ENCODE results near the gene BCL11A. TPM values are rescaled to one million over a fixed set of nuclear protein-coding genes. Genes with fewer than 3 reads are reported as not detected.

Gene BCL11A
- total RNA-seq, 1 donor from 2014 or later: 30.9 TPM

DNA sequence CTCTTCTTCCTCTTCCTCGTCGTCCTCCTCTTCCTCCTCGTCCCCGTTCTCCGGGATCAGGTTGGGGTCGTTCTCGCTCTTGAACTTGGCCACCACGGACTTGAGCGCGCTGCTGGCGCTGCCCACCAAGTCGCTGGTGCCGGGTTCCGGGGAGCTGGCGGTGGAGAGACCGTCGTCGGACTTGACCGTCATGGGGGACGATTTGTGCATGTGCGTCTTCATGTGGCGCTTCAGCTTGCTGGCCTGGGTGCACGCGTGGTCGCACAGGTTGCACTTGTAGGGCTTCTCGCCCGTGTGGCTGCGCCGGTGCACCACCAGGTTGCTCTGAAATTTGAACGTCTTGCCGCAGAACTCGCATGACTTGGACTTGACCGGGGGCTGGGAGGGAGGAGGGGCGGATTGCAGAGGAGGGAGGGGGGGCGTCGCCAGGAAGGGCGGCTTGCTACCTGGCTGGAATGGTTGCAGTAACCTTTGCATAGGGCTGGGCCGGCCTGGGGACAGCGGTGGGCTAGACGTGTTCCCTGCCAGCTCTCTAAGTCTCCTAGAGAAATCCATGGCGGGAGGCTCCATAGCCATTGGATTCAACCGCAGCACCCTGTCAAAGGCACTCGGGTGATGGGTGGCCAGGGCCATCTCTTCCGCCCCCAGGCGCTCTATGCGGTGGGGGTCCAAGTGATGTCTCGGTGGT, 91.9 kb downstream of the BCL11A start:
- DNase-seq: no peak

DNA sequence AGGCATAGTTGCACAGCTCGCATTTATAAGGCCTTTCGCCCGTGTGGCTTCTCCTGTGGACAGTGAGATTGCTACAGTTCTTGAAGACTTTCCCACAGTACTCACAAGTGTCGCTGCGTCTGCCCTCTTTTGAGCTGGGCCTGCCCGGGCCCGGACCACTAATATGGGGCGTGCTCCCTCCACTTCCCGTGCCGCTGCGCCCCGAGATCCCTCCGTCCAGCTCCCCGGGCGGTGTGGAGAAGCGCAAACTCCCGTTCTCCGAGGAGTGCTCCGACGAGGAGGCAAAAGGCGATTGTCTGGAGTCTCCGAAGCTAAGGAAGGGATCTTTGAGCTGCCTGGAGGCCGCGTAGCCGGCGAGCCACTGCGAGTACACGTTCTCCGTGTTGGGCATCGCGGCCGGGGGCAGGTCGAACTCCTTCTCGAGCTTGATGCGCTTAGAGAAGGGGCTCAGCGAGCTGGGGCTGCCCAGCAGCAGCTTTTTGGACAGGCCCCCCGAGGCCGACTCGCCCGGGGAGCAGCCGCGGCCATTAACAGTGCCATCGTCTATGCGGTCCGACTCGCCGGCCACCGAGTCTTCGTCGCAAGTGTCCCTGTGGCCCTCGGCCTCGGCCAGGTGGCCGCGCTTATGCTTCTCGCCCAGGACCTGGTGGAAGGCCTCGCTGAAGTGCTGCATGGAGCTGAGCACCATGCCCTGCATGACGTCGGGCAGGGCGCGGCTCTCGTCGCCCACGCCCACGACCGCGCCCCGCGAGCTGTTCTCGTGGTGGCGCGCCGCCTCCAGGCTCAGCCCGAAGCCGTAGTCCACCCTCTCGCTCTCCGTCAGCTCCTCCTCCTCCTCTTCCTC, 92.7 kb downstream of the BCL11A start:
- DNase-seq: no peak

DNA sequence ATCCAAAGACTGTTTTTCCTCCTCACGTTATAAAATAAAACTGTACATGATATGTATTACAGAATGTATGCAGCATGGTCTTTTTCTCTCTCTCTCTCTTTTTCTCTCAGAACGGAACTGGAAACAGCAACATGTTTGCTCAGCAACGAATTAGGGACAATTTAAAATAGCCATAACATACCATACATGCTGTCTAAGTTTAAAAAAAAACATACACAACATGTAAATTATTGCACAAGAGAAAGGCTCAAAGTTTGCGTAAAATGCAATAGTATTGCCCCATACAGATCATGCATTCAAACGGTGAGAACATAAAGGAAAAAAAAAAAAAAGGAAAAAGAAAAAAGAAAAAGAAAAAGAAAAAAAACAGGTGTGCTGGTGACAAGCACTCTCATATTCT, 93.6 kb downstream of the BCL11A start:
- DNase-seq: no peak

DNA sequence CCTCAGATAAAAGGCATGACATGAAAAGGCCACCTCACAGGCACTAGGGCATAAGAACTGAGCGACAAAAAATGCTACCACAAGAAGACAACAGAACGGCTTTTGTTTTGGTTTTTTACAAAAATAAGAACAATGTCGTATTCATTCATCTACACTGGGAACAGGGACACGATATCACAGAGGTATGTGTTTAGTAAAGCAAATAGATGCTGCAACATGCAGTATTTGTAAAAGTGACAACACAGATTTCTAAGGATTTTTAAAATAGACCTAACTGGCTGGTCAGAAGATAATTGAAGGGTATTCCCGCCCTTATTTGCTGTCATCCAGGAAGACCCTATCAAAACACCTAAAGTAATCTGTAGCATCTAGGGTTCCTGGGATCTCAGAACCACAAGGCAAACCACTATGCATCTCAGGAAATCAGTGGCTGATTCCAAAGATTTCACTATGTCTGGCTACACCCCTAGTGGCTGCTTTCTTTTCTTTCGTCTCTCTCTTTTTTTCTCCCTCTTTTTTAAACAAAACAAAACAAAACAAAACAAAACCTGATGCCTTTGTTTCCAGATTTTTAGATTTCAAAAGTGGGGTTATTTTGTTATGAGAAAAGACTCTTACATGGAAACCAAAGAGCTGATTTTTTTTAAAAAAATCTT, 97.2 kb downstream of the BCL11A start:
- DNase-seq: no peak

DNA sequence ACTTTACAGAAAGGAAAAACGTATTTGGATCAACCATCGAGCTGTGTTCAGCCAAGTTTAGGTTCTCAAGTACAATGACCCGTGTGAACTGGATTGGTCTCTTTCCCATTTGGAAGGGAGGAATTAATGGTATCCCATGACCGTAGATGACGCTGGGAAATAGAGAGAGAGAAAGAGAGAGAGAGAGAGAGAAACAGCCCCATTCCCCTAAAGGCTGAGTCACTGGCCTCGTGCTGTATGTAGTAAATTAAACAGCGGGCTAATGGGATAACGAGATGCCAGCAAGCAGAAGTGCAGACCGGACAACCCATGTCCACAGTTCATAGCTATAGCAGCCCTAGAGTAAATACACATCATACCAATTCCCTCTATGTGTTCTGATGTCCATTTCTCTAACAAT, 99.6 kb downstream of the BCL11A start:
- DNase-seq: no peak

DNA sequence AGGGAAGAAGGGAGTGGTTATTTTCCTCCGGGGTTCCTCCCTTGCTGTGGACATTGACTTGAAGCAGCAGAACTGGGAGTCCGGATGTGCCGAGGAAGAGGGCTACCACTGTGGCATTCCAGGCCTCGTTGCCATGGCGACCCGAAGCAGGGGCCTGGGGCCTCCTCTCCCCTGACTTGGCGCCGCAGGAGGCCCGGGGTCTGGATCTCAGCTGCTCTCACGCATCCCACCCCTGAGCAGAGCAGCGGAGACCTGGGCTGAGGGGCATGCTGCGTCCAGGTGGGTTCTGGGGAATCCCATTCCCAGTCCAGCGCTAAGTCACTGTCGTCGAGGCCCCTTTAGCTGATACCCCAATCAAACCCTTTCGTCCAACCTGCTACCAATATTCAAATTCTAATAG, 100.2 kb downstream of the BCL11A start:
- no peak for DNase-seq

DNA sequence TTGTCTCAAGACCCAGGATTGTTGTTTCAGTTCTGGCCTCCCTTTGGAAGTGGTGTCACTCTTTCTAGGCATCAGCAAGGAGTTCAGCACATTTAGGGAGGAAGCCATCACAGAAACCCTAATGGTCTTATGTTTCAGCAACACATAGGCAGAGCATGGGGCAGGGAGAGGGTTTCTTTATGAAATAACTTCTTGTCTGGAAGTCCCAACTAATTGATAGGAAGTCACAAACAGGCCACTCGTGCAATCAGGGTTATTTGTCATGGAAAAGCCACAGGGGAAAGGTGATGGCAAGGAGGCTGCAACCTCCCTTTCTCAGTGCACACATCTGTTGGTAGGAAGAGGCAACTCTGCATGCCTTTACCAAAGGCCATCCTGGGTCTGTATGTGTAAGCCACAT, 103.0 kb downstream of the BCL11A start:
- DNase-seq: no peak

DNA sequence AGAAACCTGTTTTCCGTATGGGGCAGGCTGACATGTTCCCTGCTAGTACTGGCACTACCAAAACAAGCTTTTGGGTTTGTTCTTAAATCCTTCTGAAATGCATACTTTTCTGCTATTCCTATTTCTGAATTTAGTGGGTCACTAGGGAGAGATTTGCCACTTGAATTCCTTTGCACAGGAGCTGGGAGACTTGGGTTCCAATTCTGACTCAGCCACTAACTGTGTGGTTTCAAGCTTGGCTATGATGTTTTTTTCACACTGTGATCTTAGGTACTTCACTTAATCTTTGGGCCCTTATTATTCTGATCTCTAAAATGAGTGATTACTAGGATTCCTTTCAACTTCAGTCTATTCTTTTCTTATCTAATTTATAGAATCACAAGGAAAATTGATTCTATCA, 105.5 kb downstream of the BCL11A start:
- no peak for DNase-seq

DNA sequence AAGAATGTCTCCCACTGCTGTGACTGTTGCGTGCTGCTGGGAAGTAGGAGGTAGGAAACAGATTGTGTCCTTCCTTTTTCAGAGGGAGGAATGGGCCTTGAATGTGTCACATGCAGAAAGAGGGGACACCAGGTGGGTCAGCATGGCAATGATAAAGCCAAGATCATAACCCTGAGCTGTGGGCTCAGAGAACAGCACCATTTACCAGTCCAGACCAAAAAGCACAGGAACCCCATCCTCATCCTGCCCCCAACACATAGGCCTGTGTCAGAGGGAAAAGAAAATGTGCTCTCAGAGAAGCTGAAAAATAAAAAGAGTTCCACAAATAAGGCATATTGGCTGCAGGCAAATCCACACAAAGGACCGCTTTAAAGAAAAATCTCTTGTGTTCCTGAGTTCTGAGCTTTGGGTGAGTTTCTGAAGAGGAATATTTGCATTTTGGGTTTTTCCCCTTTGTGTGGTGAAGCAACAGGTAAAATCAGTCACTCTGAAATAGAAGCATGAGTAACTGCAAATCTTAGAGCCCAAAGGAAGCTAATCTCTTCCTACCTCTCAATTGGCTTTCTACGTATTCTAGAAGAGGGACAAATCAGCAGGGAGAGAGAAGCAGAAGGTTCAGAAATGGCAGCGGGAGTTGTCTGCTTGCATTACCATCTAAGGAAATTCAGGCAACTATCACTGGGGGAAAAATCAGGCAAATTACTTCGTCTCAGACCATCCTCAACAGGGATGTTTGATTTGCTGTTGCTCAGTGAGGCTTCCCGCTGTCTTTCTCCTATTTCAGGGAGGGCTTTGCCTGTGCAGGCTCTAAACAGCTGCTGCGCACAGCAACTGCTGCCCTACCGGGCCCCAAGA, 106.8 kb downstream of the BCL11A start:
- DNase-seq: no peak

DNA sequence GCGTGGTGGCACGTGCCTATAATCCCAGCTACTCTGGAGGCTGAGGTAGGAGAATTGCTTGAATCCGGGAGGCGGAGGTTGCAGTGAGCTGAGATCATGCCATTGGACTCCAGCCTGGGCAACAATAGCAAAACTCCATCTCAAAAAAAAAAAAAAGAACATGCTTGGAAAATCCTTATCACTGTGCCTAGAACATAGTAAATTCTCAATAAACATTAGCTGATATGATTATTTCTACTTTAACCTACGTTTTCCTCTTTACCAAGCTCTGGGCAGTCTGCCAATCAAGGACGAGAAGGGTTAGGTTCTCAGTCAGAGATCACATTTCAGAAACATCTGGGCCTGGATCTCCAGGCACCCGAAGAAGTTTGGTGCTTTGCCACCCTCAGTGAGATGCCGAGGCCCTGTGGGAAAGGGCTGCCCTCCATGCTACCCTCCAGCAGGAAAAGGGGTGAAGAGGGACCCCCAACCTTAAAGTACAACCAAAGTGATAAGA, 107.7 kb downstream of the BCL11A start:
- DNase-seq: no peak

DNA sequence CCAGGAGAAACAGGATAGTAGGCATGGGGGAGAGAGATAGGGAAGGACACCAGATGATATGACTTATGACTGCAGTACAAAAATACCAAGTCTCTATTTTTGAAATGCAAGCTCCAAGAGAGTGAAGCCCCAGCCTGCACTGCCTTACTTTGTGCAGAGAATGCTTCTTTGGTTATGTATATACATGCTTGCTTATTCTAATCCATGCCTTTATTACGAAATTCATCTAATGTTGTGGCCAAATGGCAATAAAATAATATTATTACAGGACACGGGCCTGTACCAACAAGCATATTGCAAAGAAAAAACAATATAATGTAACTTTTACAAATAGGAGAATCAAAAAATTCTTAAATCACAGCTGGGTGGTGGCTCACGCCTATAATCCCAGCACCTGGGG, 110.8 kb downstream of the BCL11A start:
- no peak for DNase-seq

DNA sequence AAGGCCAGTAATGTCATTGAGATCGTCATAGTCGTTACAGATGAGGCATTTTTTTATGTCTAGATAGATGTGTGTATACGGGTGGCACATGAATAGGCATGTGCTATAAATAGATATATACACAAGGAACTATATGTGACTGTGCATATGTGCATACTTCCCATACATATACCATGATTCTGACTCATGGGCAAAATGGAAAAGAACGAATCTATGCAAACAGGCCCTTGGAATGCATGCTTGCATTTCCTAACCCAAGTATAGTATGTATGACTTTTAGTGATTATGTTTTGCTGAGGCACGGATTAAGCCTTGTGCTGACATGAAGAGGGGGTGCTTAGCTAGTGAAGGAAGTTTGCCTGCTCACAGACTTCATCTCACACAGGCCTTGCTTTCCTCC, 111.7 kb downstream of the BCL11A start:
- no peak for DNase-seq

DNA sequence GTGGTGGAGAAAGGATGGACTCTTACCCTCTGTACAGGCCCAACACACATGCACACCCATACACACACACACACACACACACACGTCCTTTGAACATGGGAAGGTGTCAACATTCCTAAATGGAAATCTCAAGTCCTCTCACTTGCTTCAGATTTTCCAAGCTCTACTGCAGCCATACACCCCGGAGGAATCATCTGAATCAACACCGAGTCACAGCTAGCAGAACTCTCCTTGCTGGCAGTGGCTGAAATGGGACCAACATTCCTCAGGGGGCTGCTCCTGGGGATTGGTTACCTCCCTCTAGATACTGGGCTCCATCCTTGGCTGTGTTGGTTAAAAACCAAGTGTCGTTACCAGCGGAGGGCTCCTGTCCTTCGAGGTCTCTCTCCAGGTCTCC, 112.7 kb downstream of the BCL11A start:
- DNase-seq: no peak

DNA sequence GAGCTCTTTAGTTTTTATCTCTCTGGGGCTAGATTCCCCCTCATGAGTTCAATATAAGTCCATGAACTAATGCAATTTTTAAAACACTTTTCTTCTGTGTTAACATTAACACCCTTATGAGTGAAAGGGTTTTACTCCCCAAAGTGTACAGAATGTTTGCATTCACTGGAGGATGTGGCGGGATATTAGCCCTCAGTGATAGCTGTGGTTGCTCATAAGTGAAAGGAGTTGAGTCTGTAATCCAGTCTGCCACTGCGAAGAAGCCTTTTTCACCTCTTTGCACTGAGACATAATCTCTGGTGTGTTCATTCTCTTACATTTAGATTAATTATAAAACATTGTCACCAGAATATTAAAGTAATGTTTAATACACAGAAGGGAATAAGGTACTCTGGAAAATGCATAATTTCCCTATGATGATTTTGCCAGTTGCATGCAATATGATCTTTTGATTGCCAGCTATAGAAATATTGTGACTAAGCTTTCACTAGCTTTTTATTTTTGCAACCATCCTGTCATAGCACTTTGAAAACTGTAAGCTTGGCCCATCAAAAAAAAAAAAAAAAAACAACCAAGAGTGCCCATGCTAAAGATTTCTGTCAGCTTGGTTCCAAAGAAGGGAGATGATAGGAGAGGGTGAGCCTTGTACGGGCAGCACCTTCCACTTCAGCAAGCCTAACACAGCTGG, 113.2 kb downstream of the BCL11A start:
- no peak for DNase-seq

DNA sequence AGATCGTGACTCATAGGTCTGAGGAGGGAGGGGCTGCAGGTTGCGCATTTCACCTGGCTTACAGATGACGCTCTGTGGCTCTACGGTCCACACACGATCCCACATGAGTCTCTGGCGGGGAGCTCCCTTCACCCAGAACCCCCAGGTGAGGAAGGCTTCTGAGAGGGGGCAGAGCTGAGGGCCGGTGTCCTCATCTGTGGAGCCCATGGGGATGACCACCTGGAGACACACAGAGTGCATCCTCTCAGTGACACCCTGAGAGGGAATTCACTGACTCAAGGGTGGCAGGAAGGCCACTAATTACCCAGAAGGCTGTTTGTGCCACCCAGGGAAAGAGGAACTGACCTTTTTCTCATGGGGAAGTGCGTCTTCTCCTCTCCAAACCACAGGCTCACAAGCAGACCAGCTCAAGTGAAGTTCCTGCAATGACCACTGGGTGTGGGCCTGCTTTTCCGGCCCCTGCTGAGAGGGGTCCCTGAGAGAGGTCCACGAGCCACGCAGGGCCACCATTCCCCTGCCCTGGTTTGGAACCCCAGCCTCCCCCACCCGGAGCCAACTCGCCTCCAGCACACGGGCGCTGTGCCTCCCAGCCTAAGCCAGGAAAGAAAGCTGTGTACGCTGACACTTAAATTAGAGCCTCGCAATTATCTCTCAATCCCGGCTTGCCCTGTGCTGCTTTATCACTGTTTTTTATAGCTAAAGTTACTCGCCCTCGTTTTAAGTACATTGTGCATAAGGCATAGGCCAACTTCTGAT, 114.1 kb downstream of the BCL11A start:
- no peak for DNase-seq

DNA sequence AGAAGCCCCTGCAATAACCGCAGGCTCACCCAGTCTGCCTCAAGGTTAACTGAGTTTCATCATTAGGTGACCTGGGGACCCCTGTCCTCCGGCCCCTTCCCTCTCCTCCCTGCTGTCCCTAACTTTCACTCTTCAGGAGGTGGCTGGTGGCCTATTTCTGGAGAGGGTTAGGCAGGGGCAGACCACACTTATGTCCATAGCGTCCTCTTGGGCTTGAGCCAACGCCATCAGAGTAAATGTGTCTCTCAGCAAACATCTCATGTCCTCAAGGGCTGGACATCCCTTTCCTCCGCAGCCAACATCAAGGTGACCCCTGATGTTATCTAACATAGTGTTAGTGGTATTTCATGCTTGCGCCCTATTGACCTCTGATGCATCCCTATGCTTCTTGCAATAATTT, 114.8 kb downstream of the BCL11A start:
- DNase-seq: no peak

DNA sequence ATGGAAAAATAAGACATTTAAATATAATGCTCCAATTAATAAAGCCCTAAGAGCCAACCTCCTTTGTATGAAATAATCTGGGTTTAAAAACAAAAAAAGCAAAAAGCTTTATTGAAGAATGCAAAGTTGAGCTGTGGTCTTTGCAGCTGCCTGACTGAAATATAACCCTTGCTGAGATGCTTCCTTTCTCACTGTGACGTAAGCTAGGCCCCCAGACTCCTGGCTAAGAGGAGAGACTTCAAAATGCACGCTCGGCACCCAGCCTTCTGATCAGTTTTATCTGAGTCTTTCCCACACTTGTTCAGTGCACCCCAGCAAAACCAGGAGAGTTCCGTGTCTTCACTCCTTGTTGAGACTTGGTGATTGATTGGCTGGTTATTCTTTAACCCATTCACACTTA, 115.3 kb downstream of the BCL11A start:
- no peak for DNase-seq

DNA sequence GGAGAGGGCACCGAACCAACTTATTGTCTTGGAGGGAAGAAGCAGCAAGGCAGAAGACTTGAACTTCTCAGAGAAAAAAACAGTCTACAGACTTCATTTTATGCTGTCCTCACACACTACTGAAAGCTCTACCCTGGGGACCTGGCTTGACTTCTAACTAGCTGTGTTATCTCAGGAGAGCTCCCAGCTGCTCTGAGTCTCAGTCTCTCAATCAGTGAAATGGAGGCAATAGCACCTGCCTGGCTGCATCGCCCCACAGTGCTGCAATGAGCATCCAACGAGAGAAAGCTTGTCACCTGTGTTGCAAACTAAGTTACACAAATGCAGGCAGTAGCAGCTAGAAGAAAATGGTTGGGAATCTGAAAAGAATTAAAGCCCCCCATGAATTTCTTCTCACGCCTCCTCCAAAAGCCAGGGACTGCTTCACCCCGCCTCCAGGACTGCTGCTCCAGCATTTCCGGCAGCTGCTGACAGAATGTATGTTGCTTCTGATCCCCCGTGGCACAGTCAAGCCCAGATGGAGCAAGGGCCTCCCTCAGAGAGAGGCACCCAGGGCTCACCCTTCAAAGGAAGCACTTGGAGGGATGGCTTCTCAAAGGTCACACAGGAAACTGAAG, 116.3 kb downstream of the BCL11A start:
- DNase-seq: no peak

DNA sequence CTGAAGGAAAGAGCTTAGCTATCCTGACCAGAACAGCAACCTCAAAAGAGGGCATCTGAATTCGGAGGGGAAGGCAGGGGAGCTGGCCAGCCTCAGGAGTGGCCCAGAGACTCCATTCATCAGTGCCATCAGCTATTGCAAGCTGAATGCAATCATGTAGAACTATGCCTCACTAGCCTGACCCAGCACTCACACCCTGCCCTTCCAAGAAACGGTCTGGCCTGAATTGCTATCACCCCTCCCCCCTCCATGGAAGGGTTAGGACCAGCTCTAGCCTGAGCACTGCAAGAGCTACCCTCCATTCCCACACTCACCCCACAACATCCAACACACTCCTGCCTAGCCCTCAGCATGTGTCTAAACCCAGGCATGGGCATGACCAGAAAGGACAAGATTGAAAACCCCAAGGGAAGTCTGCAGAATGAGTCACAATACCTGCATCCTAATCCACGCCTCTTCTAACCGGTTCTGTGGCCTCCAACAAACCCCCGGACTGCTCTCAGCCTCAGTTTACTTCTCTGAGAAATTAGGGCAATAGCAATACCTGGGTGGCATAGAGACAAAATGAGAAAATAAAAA, 120.3 kb downstream of the BCL11A start:
- DNase-seq: no peak

DNA sequence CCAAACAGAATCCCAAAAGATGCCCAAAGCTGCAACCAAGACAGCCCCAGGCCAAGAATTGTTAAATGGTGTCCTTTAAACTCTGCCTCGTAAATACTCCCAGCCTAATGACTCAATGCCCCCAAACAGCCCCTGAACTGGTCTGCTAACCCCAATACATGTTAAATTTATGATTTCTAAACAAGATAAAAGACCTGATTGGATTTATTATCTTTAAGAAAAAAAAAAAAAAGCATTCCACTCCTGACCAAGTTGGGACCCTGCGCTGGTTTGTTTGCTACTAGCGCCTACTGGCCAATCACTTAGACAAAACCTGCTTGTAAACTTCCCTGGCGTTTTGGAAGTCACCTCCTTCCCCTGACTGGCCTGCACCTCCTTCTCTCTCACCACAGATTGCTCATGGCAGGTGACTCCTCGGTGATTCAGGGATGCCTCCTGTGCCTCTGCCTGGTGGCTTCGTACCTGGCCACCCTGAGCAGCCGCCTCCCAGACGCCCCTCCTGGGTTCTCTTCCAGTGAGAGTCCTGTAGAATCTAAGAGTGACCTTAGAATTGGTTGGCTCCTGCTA, 121.3 kb downstream of the BCL11A start:
- no peak for DNase-seq

All from skin of body (tissue), 2 donors.